A549 treated with Hydrocortisone at 1 μM for 4 hours (cell line): Measurements from ENCODE around the gene NPIPA8. TPM values are rescaled to one million over a fixed set of nuclear protein-coding genes. Genes with fewer than 3 reads are reported as not detected.

ENCODE experiments used
- total RNA-seq: library from RNA; stranded (reverse); fragments of 200-300 nt; extraction: Qiagen RNA extraction; gene quantifications from 5 replicates; pipeline ENCODE4 v1.2.3, GENCODE V29; 2022

The NPIPA8 gene
- 0.53 to 1.0 TPM (median 0.84 TPM) in 5 replicates for total RNA-seq

GRCh38 chr16:18336636-18337035, at the start of gene NPIPA8:
Gene NPIPA8, minus strand, starts transcription at chr16:18336736. Its CDS starts 4,074 bp downstream, at chr16:18332662.

Other genes with a start within 250 kb of the NPIPA8 start
- 100.0 to 106 TPM (median 103 TPM) in 5 replicates for gene NOMO2, start 225.4 kb upstream of the NPIPA8 start, total RNA-seq